HepG2 (cell line): ENCODE results near the gene LYRM4.

ENCODE experiments used
- CEBPB ChIP-seq: IDR thresholded peaks from 2 replicates; pipeline ENCODE4 v1.6.1; 2011; ENCODE audit warnings: low read depth, low read length, improper control_type of control experiment, borderline replicate concordance
- MED1 ChIP-seq: sonication (generic); formaldehyde crosslinking; IDR thresholded peaks from 2 replicates; pipeline ENCODE4 v1.4.0; 2020; ENCODE audit warnings: missing genetic modification reagents
- MYNN ChIP-seq: sonication (generic); formaldehyde crosslinking; IDR thresholded peaks from 2 replicates; pipeline ENCODE4 v1.4.0; 2020; ENCODE audit warnings: mild to moderate bottlenecking, low read depth, missing genetic modification reagents
- POLR2A ChIP-seq, 2 experiments: IDR thresholded peaks; 2 replicates each; pipeline ENCODE4 v1.6.1; 2011; ENCODE audit warnings: low read depth in 2 of 2, low read length in 2 of 2, mild to moderate bottlenecking in 1 of 2, moderate library complexity in 1 of 2; ENCODE audit not compliant: insufficient read depth in 1 of 2
- RBM22 ChIP-seq: fragments of 200-400 bp; formaldehyde crosslinking; optimal IDR thresholded peaks from 2 replicates; pipeline ENCODE3; 2017; ENCODE audit warnings: mild to moderate bottlenecking, low read length, moderate library complexity
- SP1 ChIP-seq, 2 experiments: fragments of 450-650 bp in 1 of 2; sonication (generic) in 1 of 2; formaldehyde crosslinking in 1 of 2; IDR thresholded peaks; 2 replicates each; pipeline versions ENCODE4 v1.4.0 to v1.6.1; 2016 to 2020; ENCODE audit warnings: missing genetic modification reagents in 1 of 2
- STAT5B ChIP-seq: sonication (generic); formaldehyde crosslinking; IDR thresholded peaks from 2 replicates; pipeline ENCODE4 v1.4.0; 2020; ENCODE audit warnings: missing genetic modification reagents
- TF ChIP-seq, protein P1 (sequence below): sonication (generic); formaldehyde crosslinking; IDR thresholded peaks from 2 replicates; pipeline ENCODE4 v1.4.0; 2020; ENCODE audit warnings: missing genetic modification reagents
- TF ChIP-seq, protein P2 (sequence below): sonication (generic); formaldehyde crosslinking; IDR thresholded peaks from 2 replicates; pipeline ENCODE4 v1.8.0; 2022; ENCODE audit warnings: mild to moderate bottlenecking, missing genetic modification reagents; ENCODE audit not compliant: insufficient replicate concordance

DNA sequence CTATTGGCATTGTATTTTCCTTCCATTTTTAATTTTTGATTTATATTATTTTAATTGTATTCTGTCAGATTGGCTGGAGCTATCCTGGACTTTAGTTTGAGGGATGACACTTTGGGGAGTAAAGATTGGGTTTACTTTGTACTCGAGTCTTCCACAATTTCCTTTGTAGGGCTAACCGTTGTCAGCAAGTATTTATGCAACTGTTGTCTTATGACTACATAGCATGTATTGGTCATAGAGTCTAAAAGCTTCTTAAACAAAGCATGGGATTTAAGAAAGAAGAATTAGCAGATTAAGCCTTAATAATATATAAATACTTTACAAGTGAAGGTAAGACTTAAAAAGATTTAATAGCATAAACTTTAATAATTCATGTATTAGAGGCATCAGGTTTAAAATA is 20.2 kb upstream of the LYRM4 start:
- TF ChIP-seq, protein P1, sequence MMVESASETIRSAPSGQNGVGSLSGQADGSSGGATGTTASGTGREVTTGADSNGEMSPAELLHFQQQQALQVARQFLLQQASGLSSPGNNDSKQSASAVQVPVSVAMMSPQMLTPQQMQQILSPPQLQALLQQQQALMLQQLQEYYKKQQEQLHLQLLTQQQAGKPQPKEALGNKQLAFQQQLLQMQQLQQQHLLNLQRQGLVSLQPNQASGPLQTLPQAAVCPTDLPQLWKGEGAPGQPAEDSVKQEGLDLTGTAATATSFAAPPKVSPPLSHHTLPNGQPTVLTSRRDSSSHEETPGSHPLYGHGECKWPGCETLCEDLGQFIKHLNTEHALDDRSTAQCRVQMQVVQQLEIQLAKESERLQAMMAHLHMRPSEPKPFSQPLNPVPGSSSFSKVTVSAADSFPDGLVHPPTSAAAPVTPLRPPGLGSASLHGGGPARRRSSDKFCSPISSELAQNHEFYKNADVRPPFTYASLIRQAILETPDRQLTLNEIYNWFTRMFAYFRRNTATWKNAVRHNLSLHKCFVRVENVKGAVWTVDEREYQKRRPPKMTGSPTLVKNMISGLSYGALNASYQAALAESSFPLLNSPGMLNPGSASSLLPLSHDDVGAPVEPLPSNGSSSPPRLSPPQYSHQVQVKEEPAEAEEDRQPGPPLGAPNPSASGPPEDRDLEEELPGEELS, result no peak
- TF ChIP-seq MYNN (CRISPR knock-in tag), result no peak
- TF ChIP-seq STAT5B (CRISPR knock-in tag), result no peak
- TF ChIP-seq, protein P2, sequence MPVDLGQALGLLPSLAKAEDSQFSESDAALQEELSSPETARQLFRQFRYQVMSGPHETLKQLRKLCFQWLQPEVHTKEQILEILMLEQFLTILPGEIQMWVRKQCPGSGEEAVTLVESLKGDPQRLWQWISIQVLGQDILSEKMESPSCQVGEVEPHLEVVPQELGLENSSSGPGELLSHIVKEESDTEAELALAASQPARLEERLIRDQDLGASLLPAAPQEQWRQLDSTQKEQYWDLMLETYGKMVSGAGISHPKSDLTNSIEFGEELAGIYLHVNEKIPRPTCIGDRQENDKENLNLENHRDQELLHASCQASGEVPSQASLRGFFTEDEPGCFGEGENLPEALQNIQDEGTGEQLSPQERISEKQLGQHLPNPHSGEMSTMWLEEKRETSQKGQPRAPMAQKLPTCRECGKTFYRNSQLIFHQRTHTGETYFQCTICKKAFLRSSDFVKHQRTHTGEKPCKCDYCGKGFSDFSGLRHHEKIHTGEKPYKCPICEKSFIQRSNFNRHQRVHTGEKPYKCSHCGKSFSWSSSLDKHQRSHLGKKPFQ (CRISPR knock-in tag), result no peak
- TF ChIP-seq POLR2A (IDR thresholded peaks at IDR 0.05; ENCODE audit: insufficient read depth in 1 of 2, low read depth in 2 of 2, low read length in 2 of 2), result no peak
- no peak for TF ChIP-seq MED1 (CRISPR knock-in tag)
- TF ChIP-seq CEBPB, result no peak
- no peak for TF ChIP-seq SP1 (IDR thresholded peaks at IDR 0.05)
- TF ChIP-seq SP1 (CRISPR knock-in tag; IDR thresholded peaks at IDR 0.05), result no peak
- TF ChIP-seq RBM22, result no peak
